Measurements from ENCODE around the gene ASIC4.

DNA sequence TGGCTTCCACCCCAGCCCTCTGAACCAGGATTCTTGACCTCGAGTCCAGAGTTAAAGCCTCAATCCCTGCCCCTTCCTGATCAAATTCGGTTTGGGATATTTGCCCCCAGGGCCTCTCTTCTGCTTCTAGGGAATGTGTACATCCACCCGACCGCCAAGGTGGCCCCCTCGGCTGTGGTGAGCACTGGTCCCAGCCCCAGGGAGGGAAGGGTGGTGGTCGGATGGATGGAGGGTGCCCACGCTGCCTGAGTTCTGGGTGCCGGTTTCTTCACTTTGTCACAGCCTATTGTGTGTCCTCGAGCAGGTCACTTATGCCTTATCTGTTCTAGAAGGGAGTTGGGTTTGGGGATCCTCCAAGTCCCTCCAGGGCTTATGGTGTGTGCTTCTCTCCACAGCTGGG is 8.7 kb upstream of the ASIC4 start:
- TF ChIP-seq, protein P1, sequence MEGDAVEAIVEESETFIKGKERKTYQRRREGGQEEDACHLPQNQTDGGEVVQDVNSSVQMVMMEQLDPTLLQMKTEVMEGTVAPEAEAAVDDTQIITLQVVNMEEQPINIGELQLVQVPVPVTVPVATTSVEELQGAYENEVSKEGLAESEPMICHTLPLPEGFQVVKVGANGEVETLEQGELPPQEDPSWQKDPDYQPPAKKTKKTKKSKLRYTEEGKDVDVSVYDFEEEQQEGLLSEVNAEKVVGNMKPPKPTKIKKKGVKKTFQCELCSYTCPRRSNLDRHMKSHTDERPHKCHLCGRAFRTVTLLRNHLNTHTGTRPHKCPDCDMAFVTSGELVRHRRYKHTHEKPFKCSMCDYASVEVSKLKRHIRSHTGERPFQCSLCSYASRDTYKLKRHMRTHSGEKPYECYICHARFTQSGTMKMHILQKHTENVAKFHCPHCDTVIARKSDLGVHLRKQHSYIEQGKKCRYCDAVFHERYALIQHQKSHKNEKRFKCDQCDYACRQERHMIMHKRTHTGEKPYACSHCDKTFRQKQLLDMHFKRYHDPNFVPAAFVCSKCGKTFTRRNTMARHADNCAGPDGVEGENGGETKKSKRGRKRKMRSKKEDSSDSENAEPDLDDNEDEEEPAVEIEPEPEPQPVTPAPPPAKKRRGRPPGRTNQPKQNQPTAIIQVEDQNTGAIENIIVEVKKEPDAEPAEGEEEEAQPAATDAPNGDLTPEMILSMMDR (IDR thresholded peaks at IDR 0.05; ENCODE audit: control extremely low read depth in 1 of 3, insufficient read depth in 1 of 3, low read depth in 1 of 3, low read length in 3 of 3): no peak
- TF ChIP-seq POLR2A (IDR thresholded peaks at IDR 0.05; ENCODE audit: control extremely low read depth in 1 of 2, low read depth in 2 of 2, low read length in 2 of 2) (no peak), RXRA (IDR thresholded peaks at IDR 0.05; ENCODE audit: insufficient read depth, low read depth, low read length) (no peak), SP1 (IDR thresholded peaks at IDR 0.05; ENCODE audit: low read depth, low read length) (no peak)
